HCT116 (cell line): ENCODE measurements around the gene DAPK1.

ENCODE experiments used
- EGR1 ChIP-seq: IDR thresholded peaks from 2 replicates; pipeline ENCODE4 v1.6.1; 2012; ENCODE audit warnings: low read depth
- EZH2 ChIP-seq: fragments of 200-600 bp; sonication (generic); IDR thresholded peaks from 2 replicates; pipeline ENCODE4 v1.6.1; 2017; ENCODE audit warnings: antibody characterized with exemption, mixed run types
- FOSL1 ChIP-seq: IDR thresholded peaks from 2 replicates; pipeline ENCODE4 v1.6.1; 2012; ENCODE audit warnings: low read depth
- POLR2A ChIP-seq: IDR thresholded peaks from 2 replicates; pipeline ENCODE4 v1.7.0; 2011; ENCODE audit warnings: borderline replicate concordance; ENCODE audit not compliant: insufficient read depth, insufficient read length; ENCODE audit errors: extremely low read depth
- POLR2AphosphoS5 ChIP-seq: IDR thresholded peaks from 2 replicates; pipeline ENCODE4 v1.6.1; 2011; ENCODE audit warnings: mild to moderate bottlenecking, low read depth, low read length, moderate library complexity
- SIN3A ChIP-seq: IDR thresholded peaks from 2 replicates; pipeline ENCODE4 v1.6.1; 2012; ENCODE audit warnings: low read depth
- TCF7L2 ChIP-seq: IDR thresholded peaks from 2 replicates; pipeline ENCODE4 v1.7.0; 2011; ENCODE audit warnings: borderline replicate concordance, inconsistent platforms; ENCODE audit not compliant: insufficient read depth, insufficient read length; ENCODE audit errors: extremely low read depth
- TF ChIP-seq, protein P1 (sequence below), 3 experiments: fragments of 200-600 bp in 1 of 3; sonication (generic) in 1 of 3; IDR thresholded peaks in 2 of 3; conservative IDR thresholded peaks in 1 of 3; 2 replicates each; pipeline ENCODE4 v1.5.1; 2012 to 2017; ENCODE audit warnings: low read depth in 2 of 3, low read length in 2 of 3, antibody characterized with exemption in 1 of 3, borderline replicate concordance in 1 of 3, control low read depth in 1 of 3, mild to moderate bottlenecking in 1 of 3, mixed read lengths in 1 of 3, mixed run types in 1 of 3, moderate library complexity in 1 of 3; ENCODE audit not compliant: insufficient read depth in 1 of 3
- TF ChIP-seq, protein P2 (sequence below): IDR thresholded peaks from 2 replicates; pipeline ENCODE4 v1.6.1; 2012
- TF ChIP-seq, protein P3 (sequence below): IDR thresholded peaks from 2 replicates; pipeline ENCODE4 v1.6.1; 2011; ENCODE audit warnings: mild to moderate bottlenecking, low read length, moderate library complexity; ENCODE audit not compliant: insufficient replicate concordance; ENCODE audit errors: extremely low read depth

DNA sequence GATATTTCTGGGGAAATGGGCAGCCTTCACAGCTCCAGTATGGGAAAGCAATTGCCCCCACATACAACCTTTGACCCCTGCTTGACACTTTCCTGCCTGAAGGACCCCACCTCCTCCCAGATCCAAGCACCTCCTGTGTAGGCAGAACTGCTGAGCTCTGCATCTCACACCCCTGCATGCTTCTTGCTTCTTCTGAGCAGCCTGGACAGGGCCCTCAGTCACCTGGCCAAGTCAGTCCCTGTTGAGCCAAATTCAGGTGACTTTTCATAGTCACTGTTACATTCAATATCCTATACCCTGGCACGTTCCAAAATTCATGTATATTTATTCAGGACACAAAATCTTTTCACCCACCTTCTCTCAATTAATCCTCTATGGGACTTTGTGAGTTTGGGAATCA, 197.9 kb downstream of the DAPK1 start:
- TF ChIP-seq, protein P1, sequence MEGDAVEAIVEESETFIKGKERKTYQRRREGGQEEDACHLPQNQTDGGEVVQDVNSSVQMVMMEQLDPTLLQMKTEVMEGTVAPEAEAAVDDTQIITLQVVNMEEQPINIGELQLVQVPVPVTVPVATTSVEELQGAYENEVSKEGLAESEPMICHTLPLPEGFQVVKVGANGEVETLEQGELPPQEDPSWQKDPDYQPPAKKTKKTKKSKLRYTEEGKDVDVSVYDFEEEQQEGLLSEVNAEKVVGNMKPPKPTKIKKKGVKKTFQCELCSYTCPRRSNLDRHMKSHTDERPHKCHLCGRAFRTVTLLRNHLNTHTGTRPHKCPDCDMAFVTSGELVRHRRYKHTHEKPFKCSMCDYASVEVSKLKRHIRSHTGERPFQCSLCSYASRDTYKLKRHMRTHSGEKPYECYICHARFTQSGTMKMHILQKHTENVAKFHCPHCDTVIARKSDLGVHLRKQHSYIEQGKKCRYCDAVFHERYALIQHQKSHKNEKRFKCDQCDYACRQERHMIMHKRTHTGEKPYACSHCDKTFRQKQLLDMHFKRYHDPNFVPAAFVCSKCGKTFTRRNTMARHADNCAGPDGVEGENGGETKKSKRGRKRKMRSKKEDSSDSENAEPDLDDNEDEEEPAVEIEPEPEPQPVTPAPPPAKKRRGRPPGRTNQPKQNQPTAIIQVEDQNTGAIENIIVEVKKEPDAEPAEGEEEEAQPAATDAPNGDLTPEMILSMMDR (IDR thresholded peaks at IDR 0.05 in 2 of 3, conservative IDR thresholded peaks at IDR 0.05 in 1 of 3; ENCODE audit: borderline replicate concordance in 1 of 3, insufficient read depth in 1 of 3, low read depth in 2 of 3, low read length in 2 of 3) = no peak
- no peak for TF ChIP-seq SIN3A
- no peak for TF ChIP-seq POLR2AphosphoS5
- TF ChIP-seq, protein P2, sequence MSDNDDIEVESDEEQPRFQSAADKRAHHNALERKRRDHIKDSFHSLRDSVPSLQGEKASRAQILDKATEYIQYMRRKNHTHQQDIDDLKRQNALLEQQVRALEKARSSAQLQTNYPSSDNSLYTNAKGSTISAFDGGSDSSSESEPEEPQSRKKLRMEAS = no peak
- TF ChIP-seq EZH2 = no peak
- TF ChIP-seq, protein P3, sequence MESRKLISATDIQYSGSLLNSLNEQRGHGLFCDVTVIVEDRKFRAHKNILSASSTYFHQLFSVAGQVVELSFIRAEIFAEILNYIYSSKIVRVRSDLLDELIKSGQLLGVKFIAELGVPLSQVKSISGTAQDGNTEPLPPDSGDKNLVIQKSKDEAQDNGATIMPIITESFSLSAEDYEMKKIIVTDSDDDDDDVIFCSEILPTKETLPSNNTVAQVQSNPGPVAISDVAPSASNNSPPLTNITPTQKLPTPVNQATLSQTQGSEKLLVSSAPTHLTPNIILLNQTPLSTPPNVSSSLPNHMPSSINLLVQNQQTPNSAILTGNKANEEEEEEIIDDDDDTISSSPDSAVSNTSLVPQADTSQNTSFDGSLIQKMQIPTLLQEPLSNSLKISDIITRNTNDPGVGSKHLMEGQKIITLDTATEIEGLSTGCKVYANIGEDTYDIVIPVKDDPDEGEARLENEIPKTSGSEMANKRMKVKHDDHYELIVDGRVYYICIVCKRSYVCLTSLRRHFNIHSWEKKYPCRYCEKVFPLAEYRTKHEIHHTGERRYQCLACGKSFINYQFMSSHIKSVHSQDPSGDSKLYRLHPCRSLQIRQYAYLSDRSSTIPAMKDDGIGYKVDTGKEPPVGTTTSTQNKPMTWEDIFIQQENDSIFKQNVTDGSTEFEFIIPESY = no peak
- TF ChIP-seq FOSL1 = no peak
- no peak for TF ChIP-seq TCF7L2
- no peak for TF ChIP-seq EGR1
- no peak for TF ChIP-seq POLR2A
